Tibial nerve (tissue), 4 donors: ENCODE measurements around the gene TCF12. TPM values are rescaled to one million over a fixed set of nuclear protein-coding genes. Genes with fewer than 3 reads are reported as not detected.

Source experiments
- DNase-seq, 2 donors: peaks; one replicate each; pipeline ENCODE4 v3.0.0-alpha.2; 2019; ENCODE audit warnings: low spot score in 2 of 2
- H3K27ac ChIP-seq, 4 donors: fragments of 200-600 bp; sonication (generic) in 3 of 4; one replicate each; pipeline ENCODE4 v1.5.1; 2017 to 2019; ENCODE audit warnings: mild to moderate bottlenecking in 1 of 4
- H3K27me3 ChIP-seq, 2 donors: fragments of 200-600 bp; sonication (generic) in 1 of 2; one replicate each; pipeline versions ENCODE4 v1.5.1 to v1.6.0; 2017 to 2019
- H3K36me3 ChIP-seq, 3 donors: fragments of 200-600 bp; sonication (generic); one replicate each; pipeline ENCODE4 v1.5.1; 2018 to 2019
- H3K4me1 ChIP-seq, 4 donors: fragments of 200-600 bp; sonication (generic) in 3 of 4; one replicate each; pipeline ENCODE4 v1.5.1; 2017 to 2019
- H3K4me3 ChIP-seq, 4 donors: fragments of 200-600 bp; sonication (generic) in 3 of 4; one replicate each; pipeline ENCODE4 v1.5.1; 2017 to 2019; ENCODE audit warnings: mild to moderate bottlenecking in 1 of 4, moderate library complexity in 1 of 4
- H3K9me3 ChIP-seq, 4 donors: fragments of 200-600 bp; sonication (generic) in 3 of 4; one replicate each; pipeline ENCODE4 v1.5.1; 2017 to 2019
- CTCF ChIP-seq, 5 experiments: fragments of 200-600 bp in 3 of 5; fragments of 450-650 bp in 2 of 5; sonication (generic) in 3 of 5; IDR thresholded peaks; one replicate each; pipeline ENCODE4 v1.5.1; 2016 to 2019; ENCODE audit warnings: antibody characterized with exemption in 5 of 5, mild to moderate bottlenecking in 3 of 5, moderate library complexity in 2 of 5
- EP300 ChIP-seq, 2 donors: sonication (generic); formaldehyde crosslinking; IDR thresholded peaks; one replicate each; pipeline ENCODE4 v1.6.1; 2017; ENCODE audit warnings: antibody characterized with exemption in 2 of 2, mild to moderate bottlenecking in 1 of 2
- POLR2A ChIP-seq, 2 donors: fragments of 450-650 bp; IDR thresholded peaks; one replicate each; pipeline ENCODE4 v1.6.1; 2017; ENCODE audit warnings: antibody characterized with exemption in 2 of 2, mild to moderate bottlenecking in 2 of 2, moderate library complexity in 2 of 2
- WGBS, 2 donors: methylation state at CpG; one replicate each; pipeline ENCODE4 v1.1.5; 2018; 5-methylcytosine and 5-hydroxymethylcytosine counted together
- total RNA-seq, 4 donors: library from RNA; depleted of rRNA; stranded (reverse); fragments of >200 nt; gene quantifications; one replicate each; pipeline ENCODE4 v1.1.0, GENCODE V29; 2016

The TCF12 gene
- total RNA-seq, 4 donors from 2014 or later = 117 to 181 (median 174) TPM

DNA sequence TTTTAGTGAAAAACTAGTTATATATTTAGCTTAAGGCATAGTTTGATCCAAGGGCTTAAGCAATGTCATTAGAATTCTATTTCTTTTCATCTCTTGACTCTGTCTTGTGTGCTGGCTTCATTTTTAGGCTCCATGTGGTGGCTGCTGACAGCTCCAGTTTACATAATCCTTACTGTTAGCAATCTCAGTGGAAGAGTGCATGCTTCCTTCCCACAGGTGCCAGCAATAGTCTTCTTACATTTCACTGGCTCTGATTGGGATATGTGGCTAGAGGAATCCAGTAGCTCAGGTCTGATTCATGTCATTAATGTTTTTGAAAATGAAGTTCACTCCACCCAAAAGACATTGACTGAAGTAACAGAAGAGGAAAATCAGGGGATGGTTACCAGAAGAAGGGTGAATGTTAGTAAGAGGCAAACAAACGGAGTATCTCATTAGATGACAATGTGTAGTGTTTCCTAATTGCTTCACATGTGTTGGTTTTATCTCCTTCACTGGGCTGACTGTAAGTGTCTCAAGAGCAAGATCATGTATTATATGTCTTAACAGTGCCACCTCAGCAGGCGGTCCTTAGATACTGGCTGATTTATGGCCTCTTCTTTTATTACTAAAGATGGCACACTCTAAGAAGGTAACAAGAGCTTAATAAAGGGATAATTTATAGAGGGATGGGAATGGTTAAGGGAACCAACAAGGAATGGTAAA lies 25.6 kb upstream of the TCF12 start:
- no peak overlapping the region for H3K4me3 ChIP-seq
- H3K9me3 ChIP-seq = no peaks in the 10 kb centered on the region
- no peaks in the 10 kb centered on the region for H3K36me3 ChIP-seq
- peaks cover 0 to 14% (median 3%) of the 10 kb centered on the region in 4 donors for H3K4me1 ChIP-seq
- H3K27me3 ChIP-seq = no peaks in the 10 kb centered on the region
- H3K27ac ChIP-seq = no peak overlapping the region
- TF ChIP-seq EP300 (IDR thresholded peaks at IDR 0.05) (no peak), CTCF (IDR thresholded peaks at IDR 0.05) (no peak), POLR2A (IDR thresholded peaks at IDR 0.05) (no peak)
- WGBS, 2 donors = 96 to 100% methylated on average over 2 of the region's 2 CpGs
- DNase-seq = no peak

DNA sequence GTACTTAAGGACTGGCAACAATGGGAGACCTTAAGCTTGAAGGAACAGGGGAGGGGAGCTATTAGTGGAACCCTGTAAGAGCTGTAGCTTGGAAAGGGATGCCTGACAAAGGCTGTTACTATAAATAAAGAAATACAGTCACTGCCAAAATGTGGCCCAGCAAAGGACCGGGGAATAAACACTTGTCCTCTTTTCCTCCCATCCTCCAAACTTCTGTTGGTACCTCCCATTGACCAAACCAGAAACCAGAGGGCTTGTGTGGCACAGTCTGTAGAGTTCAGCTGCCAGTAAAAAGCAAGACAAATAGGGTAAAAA lies 25.1 kb upstream of the TCF12 start:
- H3K4me1 ChIP-seq = peaks cover 0 to 9% (median under 1%) of the 10 kb centered on the region in 4 donors
- H3K9me3 ChIP-seq = no peaks in the 10 kb centered on the region
- H3K27ac ChIP-seq = no peak overlapping the region
- TF ChIP-seq POLR2A (IDR thresholded peaks at IDR 0.05) = no peak
- TF ChIP-seq EP300 (IDR thresholded peaks at IDR 0.05) = no peak
- no peak for TF ChIP-seq CTCF (IDR thresholded peaks at IDR 0.05)
- no peaks in the 10 kb centered on the region for H3K27me3 ChIP-seq
- no peak for DNase-seq
- WGBS, 2 donors = 54 to 55% methylated on average over 1 of the region's 1 CpG
- H3K4me3 ChIP-seq = no peak overlapping the region
- H3K36me3 ChIP-seq = no peaks in the 10 kb centered on the region

DNA sequence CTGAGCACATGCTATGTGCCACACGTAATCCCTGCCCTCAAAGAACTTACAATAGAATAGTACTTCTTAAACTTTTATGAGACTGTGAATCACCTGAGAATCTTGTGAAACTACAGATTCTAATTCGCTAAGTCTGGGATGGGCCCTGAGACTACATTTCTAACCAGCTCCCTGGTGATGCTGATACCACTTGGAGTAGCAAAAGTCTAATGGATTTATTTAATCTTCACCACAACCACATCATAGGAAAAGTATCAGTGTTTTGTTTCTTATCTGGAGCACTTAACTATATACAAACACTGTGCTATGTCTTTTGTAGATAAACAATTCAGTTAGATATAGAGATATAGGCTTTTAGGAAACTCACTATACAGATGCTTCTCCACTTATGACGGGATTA lies 23.8 kb upstream of the TCF12 start:
- no peak for DNase-seq
- Histone ChIP-seq H3K36me3 (no peaks in the 10 kb centered on the region), H3K27me3 (no peaks in the 10 kb centered on the region), H3K4me3 (no peak overlapping the region), H3K27ac (no peak overlapping the region), H3K4me1 (no peaks in the 10 kb centered on the region), H3K9me3 (no peaks in the 10 kb centered on the region)
- TF ChIP-seq EP300 (IDR thresholded peaks at IDR 0.05) = no peak
- no peak for TF ChIP-seq CTCF (IDR thresholded peaks at IDR 0.05)
- TF ChIP-seq POLR2A (IDR thresholded peaks at IDR 0.05) = no peak
- 95% methylated on average over 3 of the region's 3 CpGs for WGBS, 2 donors

- H3K4me3 ChIP-seq = no peak overlapping the region
- H3K36me3 ChIP-seq = no peaks in the 10 kb centered on the region
- no peaks in the 10 kb centered on the region for H3K4me1 ChIP-seq
- H3K27ac ChIP-seq = no peak overlapping the region
- H3K27me3 ChIP-seq = no peaks in the 10 kb centered on the region
- WGBS, 2 donors = 82 to 89% methylated on average over 2 of the region's 2 CpGs
- H3K9me3 ChIP-seq = no peaks in the 10 kb centered on the region
- TF ChIP-seq EP300 (IDR thresholded peaks at IDR 0.05) = no peak
- no peak for TF ChIP-seq CTCF (IDR thresholded peaks at IDR 0.05)
- TF ChIP-seq POLR2A (IDR thresholded peaks at IDR 0.05) = no peak
- no peak for DNase-seq
Measured at GRCh38 chr15:56901931-56902330, 16.5 kb upstream of the TCF12 start.

GRCh38 chr15:56906766-56907165 lies 11.7 kb upstream of the TCF12 start:
- TF ChIP-seq POLR2A (IDR thresholded peaks at IDR 0.05) (no peak), EP300 (IDR thresholded peaks at IDR 0.05) (no peak), CTCF (IDR thresholded peaks at IDR 0.05) (no peak)
- Histone ChIP-seq H3K27ac (no peak overlapping the region), H3K27me3 (no peaks in the 10 kb centered on the region), H3K36me3 (no peaks in the 10 kb centered on the region), H3K4me3 (no peak overlapping the region), H3K4me1 (no peaks in the 10 kb centered on the region), H3K9me3 (no peaks in the 10 kb centered on the region)
- DNase-seq = no peak
- 78 to 81% methylated on average over 1 of the region's 1 CpG for WGBS, 2 donors
